GM12801 (cell line): ENCODE results near the gene FASTK.

Source experiments
- CTCF ChIP-seq: IDR thresholded peaks from one replicate; pipeline ENCODE4 v1.5.1; 2011; ENCODE audit warnings: control low read depth; ENCODE audit not compliant: insufficient read length; ENCODE audit errors: extremely low read depth

FASTK gene

GRCh38 chr7:151116603-151117440, 36.2 kb upstream of the FASTK start:
- TF ChIP-seq CTCF, result no peak

- no peak for TF ChIP-seq CTCF
Observed at GRCh38 chr7:151115836-151116418, 35.3 kb upstream of the FASTK start.

GRCh38 chr7:151115121-151115835, 34.7 kb upstream of the FASTK start:
- TF ChIP-seq CTCF, result no peak

GRCh38 chr7:151114151-151115090, 33.8 kb upstream of the FASTK start:
- no peak for TF ChIP-seq CTCF

GRCh38 chr7:151113344-151114150, 32.9 kb upstream of the FASTK start:
- no peak for TF ChIP-seq CTCF

GRCh38 chr7:151110941-151111645, 30.5 kb upstream of the FASTK start:
- peak; percentile 39 for TF ChIP-seq CTCF
